ENCODE measurements around the gene QSOX1.

Gene QSOX1

DNA sequence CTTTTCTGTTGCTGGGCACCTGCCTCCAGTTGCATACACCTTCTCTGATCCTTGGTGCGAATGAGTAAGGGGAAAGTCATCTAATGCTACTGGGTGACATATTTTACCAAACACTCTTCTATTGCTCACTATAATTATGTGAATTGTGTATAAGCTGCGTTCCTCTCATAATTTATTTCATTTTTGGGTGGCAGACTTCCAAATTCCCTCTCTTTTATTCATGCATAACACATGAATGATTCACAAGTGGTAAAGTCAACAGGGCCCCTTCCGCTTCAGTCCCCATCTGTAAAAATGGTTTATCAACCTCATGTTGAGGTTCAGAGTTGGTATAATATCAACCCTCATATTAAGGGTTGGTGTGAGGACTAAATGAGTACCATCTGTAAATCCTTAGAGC, 3.2 kb upstream of the QSOX1 start:
- no peak for DNase-seq (ENCODE audit: low spot score)

DNA sequence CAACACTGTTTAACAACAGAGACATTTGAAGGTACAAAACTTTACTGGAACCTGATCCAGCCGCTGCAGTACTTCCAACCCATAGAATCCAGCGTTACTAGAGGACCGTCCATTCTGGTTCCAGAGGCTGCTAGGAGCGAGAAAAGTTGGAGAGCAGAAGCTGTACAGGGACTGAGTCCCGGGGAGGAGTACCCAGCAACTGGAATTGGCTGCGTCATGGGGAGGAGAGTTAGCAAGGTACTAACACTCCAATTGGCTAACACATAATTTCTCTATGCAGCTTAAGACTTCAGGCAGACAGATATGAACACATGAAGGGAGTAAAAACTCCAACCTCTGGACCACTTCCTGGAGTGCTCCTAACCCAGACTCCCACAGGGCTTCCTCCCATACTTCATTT, 2.1 kb upstream of the QSOX1 start:
- DNase-seq (ENCODE audit: low spot score) = no peak

DNA sequence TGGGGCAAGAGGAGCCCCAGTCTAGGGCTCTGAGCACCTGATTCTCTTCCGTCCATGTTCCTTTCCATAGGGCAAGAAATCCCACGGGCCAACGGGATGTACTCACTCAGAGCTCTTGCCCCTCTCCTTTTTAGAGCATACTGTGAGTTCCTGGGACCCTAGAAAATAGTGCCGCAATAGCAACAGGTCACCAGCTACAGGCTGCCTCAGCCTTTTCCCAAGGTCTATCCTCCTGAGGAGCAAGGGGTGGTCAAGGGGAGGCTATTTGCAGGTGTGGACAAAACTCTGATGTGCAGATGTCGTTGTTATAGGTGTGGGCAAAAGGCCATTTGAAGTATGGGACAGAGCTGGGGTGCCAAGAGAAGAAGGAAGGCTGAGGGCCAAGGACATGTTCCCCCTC, 1.6 kb upstream of the QSOX1 start:
- no peak for DNase-seq (ENCODE audit: low spot score)

DNA sequence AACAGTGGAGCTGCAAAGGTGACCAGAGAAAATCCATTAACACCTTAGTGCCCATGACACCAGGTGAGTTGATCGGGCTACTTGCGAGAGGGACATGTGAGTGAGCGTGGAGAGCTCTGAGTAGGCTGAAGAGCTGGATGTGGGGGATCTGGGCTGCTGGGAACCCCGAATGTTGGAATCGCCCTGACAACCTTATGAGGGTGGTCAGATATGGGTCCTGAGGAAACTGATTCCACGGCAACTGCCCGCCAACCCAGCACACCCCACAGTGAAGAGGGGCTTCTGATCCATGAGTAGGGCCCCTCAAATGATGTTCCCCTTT, 705 bp upstream of the QSOX1 start:
- DNase-seq (ENCODE audit: low spot score) = no peak

DNA sequence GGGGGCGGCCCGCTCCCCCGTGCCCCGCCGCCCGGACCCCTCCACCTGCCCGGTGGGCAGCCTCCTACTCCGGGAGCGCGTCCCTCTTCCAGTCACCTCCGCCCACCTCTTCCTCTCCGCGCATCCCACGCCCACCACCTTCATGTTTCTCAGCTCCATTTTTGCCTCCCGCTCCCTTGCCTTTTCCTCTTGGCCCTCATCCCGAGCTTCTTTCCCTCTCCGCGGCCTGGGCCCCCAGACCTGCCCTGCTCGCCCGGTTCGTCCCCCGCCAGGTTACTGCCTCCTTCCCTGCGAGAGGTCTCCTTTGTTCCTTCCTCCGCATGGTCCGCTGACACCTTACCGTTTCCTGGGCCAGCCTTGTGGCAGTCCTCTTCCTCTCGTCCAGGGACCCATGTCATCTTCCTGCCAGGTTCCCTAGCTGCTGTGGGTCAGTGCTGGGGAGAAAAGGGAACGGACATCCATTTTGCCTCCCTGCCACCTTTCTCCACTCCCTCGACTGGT, 563 bp downstream of the QSOX1 start:
- no peak for DNase-seq (ENCODE audit: low spot score)

DNA sequence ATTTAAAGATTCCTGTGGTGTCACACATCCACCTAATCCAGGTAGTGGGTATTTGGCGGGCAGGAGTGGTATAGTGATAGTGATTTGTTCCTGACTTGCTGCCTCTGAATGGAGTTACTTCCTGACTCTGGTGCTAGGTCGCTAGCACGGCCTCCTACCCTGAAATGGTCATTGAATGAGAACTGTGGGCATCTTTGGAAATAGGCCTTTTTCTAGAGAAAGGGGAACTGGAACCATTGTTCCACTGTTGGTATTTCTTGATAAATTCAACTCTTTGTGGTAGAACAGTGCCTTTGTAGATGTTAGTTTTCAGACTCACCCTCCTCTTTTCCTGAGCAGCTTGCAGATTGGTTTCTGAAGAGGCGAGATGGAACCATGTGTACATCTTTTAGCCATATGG, 1.5 kb downstream of the QSOX1 start:
- DNase-seq (ENCODE audit: low spot score) = no peak

DNA sequence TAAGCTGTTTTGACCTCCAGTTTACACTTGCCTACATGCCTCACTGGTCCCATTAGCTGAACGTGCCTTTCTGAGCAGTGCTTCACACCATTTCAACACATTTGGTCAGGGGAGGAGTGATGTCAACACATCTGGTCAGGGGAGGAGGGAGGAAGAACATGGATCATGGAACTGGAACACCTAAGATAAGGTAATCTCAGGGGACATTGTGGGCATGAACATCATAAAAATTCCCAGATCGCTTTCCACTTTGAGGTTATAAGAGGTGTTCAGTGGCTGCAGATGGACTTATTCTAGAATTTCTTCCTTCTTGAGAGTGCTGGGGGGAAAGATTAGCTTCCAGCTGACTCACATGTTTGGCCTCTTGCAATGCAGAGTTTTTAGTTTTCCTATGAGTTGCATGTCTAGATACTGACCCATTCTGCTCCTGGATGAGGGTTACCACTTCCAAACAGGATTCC, 2.0 kb downstream of the QSOX1 start:
- no peak for DNase-seq (ENCODE audit: low spot score)

DNA sequence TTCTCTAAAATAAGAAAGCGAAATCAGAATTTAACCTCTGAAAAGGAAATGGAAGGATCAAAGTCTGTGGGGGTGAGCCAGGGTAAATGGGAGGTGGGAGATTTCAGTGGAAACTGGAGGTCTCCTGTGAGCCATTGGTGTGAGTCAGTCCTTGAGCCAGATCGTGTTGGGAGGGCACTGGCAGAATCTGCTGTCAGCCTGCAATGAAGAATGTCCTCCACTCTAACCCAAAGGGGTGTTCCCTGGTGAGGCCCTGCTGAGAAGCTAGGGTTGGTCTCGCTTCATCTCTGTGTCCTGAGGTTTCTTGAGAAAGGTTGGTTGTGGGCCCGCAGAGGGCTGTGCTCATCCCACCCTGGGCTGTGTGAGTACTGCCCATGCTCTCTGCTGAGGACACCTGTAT, 2.4 kb downstream of the QSOX1 start:
- DNase-seq (ENCODE audit: low spot score) = no peak

DNA sequence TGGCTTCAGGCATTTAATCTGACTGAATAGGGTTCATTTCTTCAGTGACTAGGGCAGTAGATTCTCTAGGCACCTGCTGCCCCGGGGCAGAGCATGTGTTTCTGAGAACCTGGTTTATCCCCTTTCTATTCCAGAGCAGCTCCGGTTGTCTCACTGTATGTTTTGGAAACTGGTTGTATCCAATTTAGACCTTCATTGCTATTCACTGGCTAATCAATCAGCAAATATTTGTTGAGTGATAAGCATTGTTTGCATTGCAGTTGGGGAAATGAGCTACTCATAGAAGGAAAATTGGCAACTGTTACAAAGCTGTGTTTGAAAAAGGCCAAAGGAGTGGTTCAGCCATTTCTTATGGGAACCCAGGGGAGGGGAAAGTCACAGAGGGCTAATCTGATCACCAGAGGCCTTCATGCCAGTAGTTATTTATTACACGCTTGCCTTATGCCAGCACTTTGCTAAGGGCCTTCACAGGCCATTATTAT, 2.9 kb downstream of the QSOX1 start:
- DNase-seq (ENCODE audit: low spot score) = no peak

DNA sequence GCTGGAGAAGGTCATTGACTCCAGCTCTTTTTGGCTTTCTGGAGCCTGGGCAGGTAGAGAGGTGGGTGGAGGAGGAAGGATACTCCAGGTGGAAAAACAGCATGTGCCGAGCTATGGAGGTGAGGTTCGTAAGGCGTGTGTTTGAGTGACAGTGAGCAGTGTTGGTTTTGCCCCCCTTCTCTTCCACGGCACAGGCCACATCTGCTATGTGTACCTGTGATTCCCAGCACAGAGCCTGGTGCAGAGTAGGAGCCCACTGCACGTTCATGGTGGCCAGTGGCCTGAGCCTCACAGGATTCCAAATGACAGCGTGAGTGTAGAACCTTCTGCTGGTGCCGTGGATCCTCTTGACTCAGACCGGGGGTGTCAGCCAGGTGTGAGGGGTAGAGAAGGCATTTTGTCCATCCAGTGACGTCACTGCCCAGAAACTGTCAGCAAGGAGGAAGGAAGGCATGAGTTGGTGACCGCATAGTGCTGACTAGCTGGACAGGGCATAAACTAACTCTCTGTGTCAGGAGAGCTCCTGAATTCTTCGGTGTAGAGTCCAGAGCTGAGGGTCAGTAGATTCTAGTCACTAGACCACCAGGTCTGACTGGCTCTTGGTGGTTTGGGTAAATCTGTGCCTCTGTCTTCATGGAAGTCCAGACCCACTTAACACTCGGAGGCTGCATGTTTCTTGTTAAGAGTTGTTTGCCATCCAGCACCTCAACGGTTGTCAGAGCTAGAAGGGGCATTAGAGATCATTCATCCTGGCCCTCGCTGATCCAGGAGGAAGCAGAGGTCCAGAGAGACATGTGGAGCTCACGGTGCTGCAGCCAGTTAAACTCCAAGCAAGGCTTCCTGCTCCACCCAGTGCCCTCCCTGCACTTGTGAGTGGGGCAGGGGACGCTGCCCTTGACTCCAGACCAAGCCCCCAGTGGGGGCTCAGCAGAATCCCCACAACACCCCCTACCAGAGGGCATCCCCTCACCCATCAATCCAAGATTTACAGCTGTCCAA, 3.8 kb downstream of the QSOX1 start:
- no peak for DNase-seq (ENCODE audit: low spot score)

DNA sequence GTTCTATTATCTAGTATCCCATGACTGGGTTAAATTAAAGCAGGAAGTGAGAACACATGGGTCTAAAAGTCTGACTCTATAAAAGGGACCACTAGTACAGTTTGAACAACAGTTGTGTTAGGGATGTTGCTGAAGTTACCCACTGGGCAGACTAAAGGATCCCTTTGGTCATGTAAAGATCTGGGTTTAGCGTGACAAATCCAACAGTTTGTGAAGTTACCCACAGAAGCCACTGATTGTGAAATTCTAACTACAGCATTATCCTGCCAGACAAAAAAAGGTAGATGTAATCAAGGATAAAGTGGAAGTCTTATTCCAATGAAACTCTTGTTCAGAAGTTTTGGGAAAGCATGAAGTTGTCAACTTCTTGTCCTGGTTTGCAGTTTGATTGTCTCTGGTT, 5.7 kb downstream of the QSOX1 start:
- DNase-seq (ENCODE audit: low spot score) = no peak

DNA sequence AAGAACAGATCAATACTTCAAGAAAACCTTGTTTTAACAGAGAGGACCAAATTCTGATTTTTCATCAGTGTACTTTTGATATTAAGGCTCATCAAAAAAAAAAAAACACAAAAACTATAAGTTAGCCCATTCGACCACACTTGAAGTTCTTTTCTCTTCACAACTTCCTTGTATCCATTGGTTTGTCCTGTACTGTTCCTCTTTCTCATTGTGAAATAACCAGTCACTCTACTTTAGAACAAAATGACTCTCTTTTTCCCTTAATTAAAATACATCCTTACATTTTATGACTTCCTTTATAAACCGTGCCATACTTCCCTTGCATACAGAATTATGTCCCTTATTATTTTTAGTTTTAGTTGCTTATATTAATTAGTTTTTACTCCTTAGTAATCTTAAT, 8.4 kb downstream of the QSOX1 start:
- DNase-seq (ENCODE audit: low spot score) = no peak

DNA sequence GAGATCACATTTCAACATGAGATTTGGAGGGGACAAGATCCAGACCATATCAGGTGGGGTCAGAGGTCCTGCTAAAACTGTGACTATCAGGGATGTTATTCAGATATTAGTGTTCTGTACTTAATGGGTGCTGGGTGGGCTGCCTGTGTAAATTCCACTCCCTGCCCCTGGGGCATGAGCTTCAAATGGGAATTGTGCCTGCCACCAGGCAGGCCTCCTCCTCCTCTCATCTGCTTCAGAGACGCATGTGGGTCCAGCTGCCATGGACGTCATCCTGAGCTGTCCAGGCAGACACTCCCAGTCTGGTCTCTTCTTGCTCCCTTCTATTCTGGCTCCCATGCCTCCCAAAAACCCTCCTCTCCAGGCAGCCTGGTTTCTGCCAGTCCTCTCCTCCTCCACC, 10.4 kb downstream of the QSOX1 start:
- DNase-seq (ENCODE audit: low spot score) = no peak

DNA sequence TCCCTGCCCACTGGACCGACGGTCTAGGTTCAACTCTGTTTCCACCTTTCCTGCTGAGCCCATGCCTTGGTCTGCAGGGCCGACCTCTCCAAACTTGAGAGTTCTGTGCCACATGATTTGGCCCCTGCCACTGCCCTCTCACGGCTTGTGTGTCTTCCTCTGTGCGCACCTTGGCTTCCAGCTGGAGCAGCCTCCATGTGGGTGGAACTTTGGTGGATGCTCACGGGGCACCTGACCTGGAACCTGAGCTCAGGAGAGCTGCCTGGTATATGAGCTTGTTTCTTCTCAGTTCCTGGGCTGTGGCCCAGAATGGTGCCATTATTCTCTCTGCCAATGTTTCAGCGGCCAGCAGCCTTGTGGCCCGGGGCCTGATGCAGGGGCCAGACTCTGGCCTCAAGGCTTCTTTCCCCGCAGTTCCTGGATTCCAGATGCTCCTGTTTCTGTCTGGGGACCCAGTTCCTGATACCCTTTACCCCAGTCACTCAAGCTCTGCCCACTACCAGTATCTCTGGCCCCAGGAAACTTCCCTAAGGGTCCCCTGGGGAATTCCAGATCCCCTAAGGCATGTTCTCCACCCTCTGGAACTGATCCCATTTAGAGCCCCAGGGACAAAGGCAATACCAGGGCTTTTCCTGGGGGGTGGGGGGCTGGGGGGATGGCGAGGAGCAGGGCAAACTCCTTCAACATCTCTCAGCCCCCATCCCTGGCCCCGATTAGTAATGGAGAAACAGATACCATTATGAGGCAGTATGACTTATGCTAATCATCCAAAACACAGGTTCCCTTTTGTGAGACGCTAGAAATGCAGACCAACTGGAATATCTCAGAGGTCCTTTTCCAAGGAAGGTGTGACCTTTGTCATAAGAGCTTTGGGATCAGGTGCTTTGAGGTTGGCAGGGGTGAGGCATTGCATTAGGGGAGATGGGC, 11.1 kb downstream of the QSOX1 start:
- no peak for DNase-seq (ENCODE audit: low spot score)

DNA sequence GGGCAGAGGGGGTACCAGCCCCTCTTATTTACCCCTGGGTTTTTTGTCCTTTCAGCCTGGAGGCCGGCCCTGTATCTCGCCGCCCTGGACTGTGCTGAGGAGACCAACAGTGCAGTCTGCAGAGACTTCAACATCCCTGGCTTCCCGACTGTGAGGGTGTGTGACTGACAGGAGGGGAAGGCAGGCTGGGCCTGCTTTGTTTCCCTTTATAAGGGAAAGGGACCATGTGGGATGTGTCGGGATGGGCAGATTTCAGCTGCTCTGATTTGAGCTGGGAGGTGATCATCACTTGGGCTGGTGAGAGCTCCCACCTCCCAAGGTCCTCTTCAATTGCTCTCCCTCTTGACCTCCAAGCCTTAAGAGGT, 11.7 kb downstream of the QSOX1 start:
- no peak for DNase-seq (ENCODE audit: low spot score)

DNA sequence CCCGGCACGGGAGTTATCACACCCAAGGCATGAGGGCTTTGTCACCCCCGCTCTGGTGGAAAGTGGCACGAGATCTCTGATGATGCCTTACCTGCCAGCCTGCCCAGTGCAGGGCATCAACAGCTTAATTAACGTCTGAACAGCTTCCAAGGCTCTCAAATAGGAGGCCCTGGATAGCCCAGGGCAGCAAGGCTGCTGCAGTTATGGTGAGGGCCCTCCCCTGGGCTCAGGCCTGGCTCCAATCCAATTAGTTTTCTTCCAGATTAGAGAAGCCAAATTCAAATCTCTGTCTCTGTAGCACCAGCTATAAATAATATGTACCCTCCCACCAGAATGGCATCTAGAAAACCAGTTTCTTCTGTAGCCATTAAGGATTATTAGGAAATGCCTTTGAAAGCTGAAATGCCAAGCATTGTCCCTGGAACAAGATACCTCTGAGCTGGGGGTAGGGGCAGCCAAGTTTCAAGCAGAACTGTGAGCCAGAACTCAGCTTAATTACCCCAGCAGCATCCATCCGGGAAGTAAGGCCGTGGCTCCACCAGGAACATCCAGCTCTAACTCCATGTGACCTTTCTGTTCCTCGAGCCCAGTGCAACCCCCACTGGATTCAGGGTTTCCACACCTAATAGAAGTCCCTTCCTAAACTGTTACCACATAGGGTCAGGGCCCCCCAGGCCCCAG, 12.5 kb downstream of the QSOX1 start:
- DNase-seq (ENCODE audit: low spot score) = no peak

DNA sequence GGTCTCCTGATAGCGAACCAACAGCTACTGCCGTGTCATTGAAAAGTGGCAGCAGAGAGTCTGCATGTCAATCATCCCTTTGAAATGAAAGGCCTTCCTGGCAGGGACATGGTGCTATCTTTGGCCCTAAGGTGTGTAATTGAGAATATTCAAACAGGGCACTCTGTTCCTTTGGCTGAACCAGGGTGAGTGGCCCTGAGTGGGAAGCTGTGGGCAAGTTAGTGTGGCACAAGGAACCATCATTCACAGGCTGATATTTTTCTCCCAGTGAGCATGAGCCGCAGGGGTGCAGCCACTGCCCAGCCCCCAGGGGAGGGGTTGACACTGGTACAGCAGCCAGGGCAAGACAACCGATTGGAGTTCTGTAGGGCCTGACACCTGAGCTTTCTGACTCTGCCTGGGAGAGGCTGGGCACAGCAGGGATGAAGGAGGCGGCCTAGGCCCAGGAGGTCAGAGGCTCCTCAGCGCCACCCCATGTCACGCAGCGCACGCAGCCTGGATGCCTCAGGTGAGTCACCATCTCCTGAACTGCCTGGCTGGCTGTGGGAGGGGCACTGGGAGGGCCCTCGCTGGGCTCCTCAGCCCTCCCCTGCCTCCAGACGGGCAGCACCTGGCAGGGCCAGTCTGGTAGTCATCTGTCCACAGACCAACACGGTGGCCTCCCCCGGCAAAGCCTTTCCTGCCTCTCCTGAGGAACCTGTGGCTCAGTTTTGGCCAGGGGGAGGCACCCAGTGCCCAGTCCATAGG, 13.2 kb downstream of the QSOX1 start:
- no peak for DNase-seq (ENCODE audit: low spot score)

DNA sequence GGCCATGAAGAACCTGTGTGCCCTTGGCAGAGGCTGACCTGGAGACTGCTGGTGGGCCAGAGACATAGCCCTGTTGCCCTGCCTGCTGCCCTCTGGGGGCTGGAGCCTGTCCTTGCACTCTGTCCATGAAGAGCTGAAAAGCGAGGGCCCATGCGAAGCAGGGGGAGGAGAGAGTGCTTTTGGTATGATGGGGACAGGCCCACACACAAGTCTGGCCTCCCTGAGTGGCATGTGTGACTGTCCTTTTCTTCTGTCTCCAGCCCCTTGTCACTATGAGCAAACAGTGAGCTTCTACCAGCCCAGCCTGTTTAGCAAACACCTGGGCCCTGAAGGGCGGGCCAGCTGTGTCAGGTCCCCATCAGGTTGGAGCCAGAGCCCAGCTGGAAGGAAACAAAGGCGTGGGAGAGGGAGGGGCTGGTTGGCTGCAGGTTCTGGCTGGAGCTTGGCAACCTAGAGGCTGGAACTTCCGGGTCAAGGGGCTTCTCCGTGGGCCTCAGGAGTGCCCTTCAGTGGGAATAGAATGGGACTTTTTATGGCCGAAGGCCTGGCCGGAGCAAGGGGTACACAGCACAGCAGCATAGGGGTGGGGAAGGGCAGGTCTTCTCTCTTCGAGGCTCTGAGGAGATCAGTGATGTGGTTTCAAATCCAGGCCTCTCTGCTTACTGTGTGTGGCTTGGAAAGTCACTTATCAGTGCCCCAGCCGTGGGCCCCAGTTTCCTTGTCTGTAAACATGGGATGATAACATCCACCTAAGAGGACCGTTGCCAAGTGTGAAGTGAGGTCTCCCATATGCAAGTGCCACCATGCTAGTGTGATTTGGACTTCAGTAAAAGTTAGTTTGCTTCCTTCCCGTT, 14.3 kb downstream of the QSOX1 start:
- peak; percentile 20 for DNase-seq (ENCODE audit: low spot score)

DNA sequence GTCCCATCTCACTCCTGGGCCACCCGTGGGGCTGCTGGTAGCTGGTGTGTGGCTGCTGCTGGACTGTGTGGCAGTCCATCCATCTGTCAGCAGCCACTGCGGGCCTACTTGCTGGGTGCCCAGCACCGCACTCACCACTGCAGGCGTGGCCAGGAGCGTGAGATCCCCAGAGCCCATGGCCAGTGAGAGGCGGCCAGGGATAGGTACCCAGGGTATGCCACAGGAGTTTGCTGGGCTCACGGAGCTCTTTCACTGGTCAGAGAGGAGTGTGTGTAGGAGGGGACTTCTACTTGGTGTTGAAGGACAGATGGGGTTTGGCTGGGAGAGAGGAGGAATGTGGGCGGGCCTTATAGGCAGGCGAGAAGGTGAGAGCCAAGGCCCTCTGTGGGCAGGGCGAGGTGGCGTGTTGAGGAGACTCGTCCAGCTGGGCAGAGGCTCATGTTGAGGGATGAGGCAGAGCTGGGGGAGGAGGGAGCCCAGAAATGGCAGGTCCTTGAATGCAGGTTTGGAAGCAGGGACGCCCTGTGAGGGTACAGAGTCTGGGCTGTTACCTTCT, 15.0 kb downstream of the QSOX1 start:
- DNase-seq (ENCODE audit: low spot score) = no peak

DNA sequence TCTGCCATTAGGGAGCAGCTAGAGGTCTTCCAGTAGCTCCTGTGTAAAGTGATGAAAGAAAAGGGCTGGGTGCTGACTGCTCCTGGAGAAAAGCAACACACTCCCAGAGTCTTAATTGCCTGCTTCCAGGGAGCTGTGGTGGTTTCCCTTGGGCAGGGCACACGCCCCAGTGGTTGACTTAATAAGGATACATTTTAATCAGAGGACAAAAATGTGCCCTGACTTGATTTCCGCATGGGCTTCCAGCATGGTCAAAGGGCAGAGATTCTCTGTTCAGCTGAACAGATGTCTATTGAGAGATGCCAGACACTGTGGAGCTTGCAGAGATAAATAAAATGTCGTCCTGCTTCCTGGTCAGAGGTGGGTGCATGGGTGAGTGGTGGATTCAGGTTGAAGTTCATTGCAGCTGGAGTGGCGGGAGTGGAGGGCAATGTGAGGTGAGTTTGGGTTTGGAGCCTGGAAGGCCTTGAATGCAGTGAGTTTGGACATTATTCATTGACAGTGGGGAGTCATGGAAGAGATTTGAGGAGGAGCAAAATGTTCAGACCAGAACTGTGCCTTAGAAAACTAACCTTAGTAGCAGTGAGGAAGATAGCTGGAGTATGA, 16.0 kb downstream of the QSOX1 start:
- DNase-seq (ENCODE audit: low spot score) = no peak
